Adrenal gland (tissue), 12 donors: Measurements from ENCODE around the gene CNFN. TPM values are rescaled to one million over a fixed set of nuclear protein-coding genes. Genes with fewer than 3 reads are reported as not detected.

ENCODE experiments used
- DNase-seq, 7 donors: peaks; one replicate each; pipeline ENCODE4 v3.0.0-alpha.2; 2019 to 2020
- H3K27ac ChIP-seq, 5 donors: fragments of 200-600 bp; sonication (generic) in 4 of 5; 1 replicate in 3 of 5; 2 replicates in 2 of 5; pipeline versions ENCODE4 v1.5.1 to v1.8.0; 2016 to 2020; ENCODE audit warnings: mild to moderate bottlenecking in 1 of 5
- H3K27me3 ChIP-seq: fragments of 200-600 bp; 2 replicates; pipeline ENCODE4 v1.8.0; 2021
- H3K36me3 ChIP-seq, 2 donors: fragments of 200-600 bp; replicated peaks in 1 of 2; 1 replicate in 1 of 2; 2 replicates in 1 of 2; pipeline versions ENCODE4 v1.5.1 to v1.8.0; 2018 to 2022
- H3K4me1 ChIP-seq, 2 donors: fragments of 200-600 bp; replicated peaks in 1 of 2; 1 replicate in 1 of 2; 2 replicates in 1 of 2; pipeline versions ENCODE4 v1.5.1 to v1.8.0; 2018 to 2021
- H3K4me3 ChIP-seq, 4 donors: fragments of 200-600 bp; sonication (generic) in 3 of 4; one replicate each; pipeline ENCODE4 v1.5.1; 2016 to 2018
- H3K9me3 ChIP-seq, 3 donors: fragments of 200-600 bp; sonication (generic) in 1 of 3; replicated peaks in 1 of 3; 1 replicate in 2 of 3; 2 replicates in 1 of 3; pipeline versions ENCODE4 v1.5.1 to v1.8.0; 2016 to 2021
- CTCF ChIP-seq, 6 experiments: fragments of 450-650 bp in 4 of 6; fragments of 200-600 bp in 2 of 6; sonication (generic) in 1 of 6; IDR thresholded peaks; 1 replicate in 5 of 6; 2 replicates in 1 of 6; pipeline versions ENCODE4 v1.5.1 to v1.8.0; 2016 to 2021; ENCODE audit warnings: antibody characterized with exemption in 6 of 6, mild to moderate bottlenecking in 2 of 6, moderate library complexity in 1 of 6
- POLR2A ChIP-seq, 2 donors: fragments of 450-650 bp; IDR thresholded peaks; one replicate each; pipeline ENCODE4 v1.6.1; 2017; ENCODE audit warnings: antibody characterized with exemption in 2 of 2, mild to moderate bottlenecking in 2 of 2, moderate library complexity in 1 of 2
- WGBS, 4 donors: extraction: QIAGEN DNeasy Blood & Tissue Kit in 2 of 4; methylation state at CpG; one replicate each; pipeline versions ENCODE4 v1.1.5 to v1.1.7; 2013 to 2017; 5-methylcytosine and 5-hydroxymethylcytosine counted together
- intact Hi-C, 2 donors: fragments of 100-400 bp; cut with DNase I; formaldehyde crosslinking; loops; one replicate each; pipeline versions ENCODE4 v1.14.1 to v1.15.0; 2022 to 2023
- polyA plus RNA-seq, 3 donors: library from polyadenylated mRNA; stranded (reverse); fragments of 200-250 nt in 2 of 3; fragments of 350-450 nt in 1 of 3; fragmentation: Illumina TruSeq in 1 of 3; extraction: RNeasy Lipid Tissue Mini Kit (QIAGEN cat#74804) in 1 of 3; gene quantifications; one replicate each; pipeline ENCODE4 v1.2.3, GENCODE V29; 2013 to 2014
- total RNA-seq, 9 donors: library from RNA; depleted of rRNA in 4 of 9; stranded (reverse); fragments of >200 nt in 4 of 9; fragments of 120-200 nt in 1 of 9; fragmentation: NEBNext Ultra II Directional in 1 of 9; extraction: Animal tissue kit (Norgen Biotek cat#: 25700) in 1 of 9; gene quantifications; one replicate each; pipeline versions ENCODE4 v1.1.0 to v1.2.4, GENCODE V29; 2013 to 2023
- donor health status: healthy with polysubstance abuse.
- donor health status: Bipolar disorder and iron deficiency.
- donor health status: DM: yes; HTN: yes; CAD: no.
- donor health status: DM: no; HTN: no; CAD: no.
- donor health status: DM: no; HTN: no; CAD: no.
- donor health status: DM: yes; HTN: yes; CAD: no.

Gene CNFN
- total and polyA plus RNA-seq, 12 donors: 0.78 to 20.9 (median 3.5) TPM; not detected in 2

GRCh38 chr19:42349378-42350107 lies 40.6 kb downstream of the CNFN start:
- TF ChIP-seq POLR2A (IDR thresholded peaks at IDR 0.05) (no peak), CTCF (IDR thresholded peaks at IDR 0.05) (no peak)
- no peaks in the 10 kb centered on the region for H3K27me3 ChIP-seq
- H3K36me3 ChIP-seq: peaks cover 0 to 19% of the 10 kb centered on the region in 2 donors
- H3K4me3 ChIP-seq: no peak overlapping the region
- no peak for DNase-seq
- intact Hi-C loops: no loop called here
- no peaks in the 10 kb centered on the region for H3K4me1 ChIP-seq
- no peak overlapping the region for H3K27ac ChIP-seq
- no peaks in the 10 kb centered on the region for H3K9me3 ChIP-seq
- WGBS, 4 donors: 91 to 96% (median 94%) methylated on average over 9 to 14 of the region's 14 CpGs

- H3K4me1 ChIP-seq: no peaks in the 10 kb centered on the region
- peaks cover 0 to 17% of the 10 kb centered on the region in 2 donors for H3K36me3 ChIP-seq
- no peak for DNase-seq
- intact Hi-C loops: no loop called here
- H3K9me3 ChIP-seq: no peaks in the 10 kb centered on the region
- 93 to 98% (median 96%) methylated on average over 14 of the region's 14 CpGs for WGBS, 4 donors
- no peak for TF ChIP-seq POLR2A (IDR thresholded peaks at IDR 0.05)
- no peak for TF ChIP-seq CTCF (IDR thresholded peaks at IDR 0.05)
- no peak overlapping the region for H3K27ac ChIP-seq
- no peak overlapping the region for H3K4me3 ChIP-seq
- H3K27me3 ChIP-seq: no peaks in the 10 kb centered on the region
Measured at GRCh38 chr19:42348211-42348610, 41.9 kb downstream of the CNFN start.

GRCh38 chr19:42345191-42345812 lies 44.8 kb downstream of the CNFN start:
- DNase-seq: peak in 1 of 7 donors; percentile 13
- Histone ChIP-seq H3K27me3 (no peaks in the 10 kb centered on the region), H3K4me3 (no peak overlapping the region), H3K27ac (no peak overlapping the region), H3K36me3 (peaks cover 0 to 8% of the 10 kb centered on the region in 2 donors), H3K9me3 (no peaks in the 10 kb centered on the region), H3K4me1 (no peaks in the 10 kb centered on the region)
- no peak for TF ChIP-seq CTCF (IDR thresholded peaks at IDR 0.05)
- no peak for TF ChIP-seq POLR2A (IDR thresholded peaks at IDR 0.05)
- intact Hi-C loops: no loop called here
- 85 to 87% (median 86%) methylated on average over 6 of the region's 6 CpGs for WGBS, 4 donors

- no peak for DNase-seq
- Histone ChIP-seq H3K4me1 (no peaks in the 10 kb centered on the region), H3K4me3 (no peak overlapping the region), H3K9me3 (no peaks in the 10 kb centered on the region), H3K27ac (no peak overlapping the region), H3K27me3 (no peaks in the 10 kb centered on the region), H3K36me3 (peaks cover 0 to 8% of the 10 kb centered on the region in 2 donors)
- intact Hi-C loops: no loop called here
- WGBS, 4 donors: 86 to 92% (median 89%) methylated on average over 11 to 18 of the region's 18 CpGs
- TF ChIP-seq CTCF (IDR thresholded peaks at IDR 0.05) (no peak), POLR2A (IDR thresholded peaks at IDR 0.05) (no peak)
Measured at GRCh38 chr19:42344336-42344893, 45.7 kb downstream of the CNFN start.
